ENCODE data around the gene AHDC1. TPM values are rescaled to one million over a fixed set of nuclear protein-coding genes. Genes with fewer than 3 reads are reported as not detected.

The AHDC1 gene
- total and polyA plus RNA-seq, 2 donors (not counting 3 experiments of a cell fraction or from before 2014, with no cell fraction given), result 7.0 to 32.1 TPM

DNA sequence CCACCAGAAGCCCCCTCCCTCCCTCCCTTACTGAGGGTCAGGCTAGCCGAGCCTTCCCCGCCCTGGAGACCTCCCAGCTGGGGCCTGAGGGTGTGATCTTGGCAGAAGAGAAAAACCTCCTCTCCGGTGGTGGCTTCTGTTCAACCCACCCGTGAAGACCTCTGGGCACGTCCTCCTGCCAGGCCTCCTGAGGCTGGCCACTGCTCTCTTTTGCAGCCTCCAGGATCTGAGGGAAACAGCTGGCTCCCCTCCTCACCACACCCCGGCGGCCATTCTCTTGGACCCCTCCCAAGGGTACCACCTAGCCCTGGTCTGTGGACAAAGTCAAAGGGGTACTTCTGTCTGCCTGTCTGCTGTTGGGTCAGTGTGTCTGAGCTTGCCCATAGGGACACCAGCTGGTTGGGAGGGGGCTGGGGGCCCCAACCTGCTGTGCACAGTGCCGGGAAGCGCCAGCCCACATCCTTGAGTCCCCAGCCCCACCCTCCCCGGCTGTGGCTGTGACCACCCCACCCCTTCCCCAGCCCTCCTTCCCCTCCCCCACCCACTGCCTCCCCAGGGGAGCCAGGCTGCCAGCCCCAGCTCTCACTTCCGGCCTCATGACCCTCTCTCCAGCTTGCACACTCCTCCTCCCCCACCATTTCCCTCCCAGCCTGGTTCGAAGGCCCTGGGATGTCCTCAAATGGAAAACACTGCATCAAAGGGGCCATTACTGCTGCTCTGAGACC lies 48.1 kb downstream of the AHDC1 start:
- TF ChIP-seq POLR2A (IDR thresholded peaks at IDR 0.05; ENCODE audit: low read depth, low read length) (no peak), POLR2AphosphoS5 (IDR thresholded peaks at IDR 0.05; ENCODE audit: insufficient read depth, low read depth, low read length) (no peak), FOS (IDR thresholded peaks at IDR 0.05; ENCODE audit: borderline replicate concordance, insufficient read depth, low read length) (no peak), MYC (IDR thresholded peaks at IDR 0.05; ENCODE audit: low read depth, low read length) (no peak), JUN (IDR thresholded peaks at IDR 0.05; ENCODE audit: borderline replicate concordance, insufficient read depth, insufficient read length, low read depth) (no peak), EZH2 (IDR thresholded peaks at IDR 0.05; ENCODE audit: borderline replicate concordance, low read depth, low read length, severe bottlenecking) (no peak), GATA2 (IDR thresholded peaks at IDR 0.05; ENCODE audit: insufficient read depth, insufficient read length, low read depth, low read length) (no peak)
- TF ChIP-seq, protein P1, sequence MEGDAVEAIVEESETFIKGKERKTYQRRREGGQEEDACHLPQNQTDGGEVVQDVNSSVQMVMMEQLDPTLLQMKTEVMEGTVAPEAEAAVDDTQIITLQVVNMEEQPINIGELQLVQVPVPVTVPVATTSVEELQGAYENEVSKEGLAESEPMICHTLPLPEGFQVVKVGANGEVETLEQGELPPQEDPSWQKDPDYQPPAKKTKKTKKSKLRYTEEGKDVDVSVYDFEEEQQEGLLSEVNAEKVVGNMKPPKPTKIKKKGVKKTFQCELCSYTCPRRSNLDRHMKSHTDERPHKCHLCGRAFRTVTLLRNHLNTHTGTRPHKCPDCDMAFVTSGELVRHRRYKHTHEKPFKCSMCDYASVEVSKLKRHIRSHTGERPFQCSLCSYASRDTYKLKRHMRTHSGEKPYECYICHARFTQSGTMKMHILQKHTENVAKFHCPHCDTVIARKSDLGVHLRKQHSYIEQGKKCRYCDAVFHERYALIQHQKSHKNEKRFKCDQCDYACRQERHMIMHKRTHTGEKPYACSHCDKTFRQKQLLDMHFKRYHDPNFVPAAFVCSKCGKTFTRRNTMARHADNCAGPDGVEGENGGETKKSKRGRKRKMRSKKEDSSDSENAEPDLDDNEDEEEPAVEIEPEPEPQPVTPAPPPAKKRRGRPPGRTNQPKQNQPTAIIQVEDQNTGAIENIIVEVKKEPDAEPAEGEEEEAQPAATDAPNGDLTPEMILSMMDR (IDR thresholded peaks at IDR 0.05; ENCODE audit: extremely low read depth in 1 of 2, insufficient read depth in 1 of 2, low read depth in 1 of 2, low read length in 2 of 2), result no peak
- TF ChIP-seq, protein P2, sequence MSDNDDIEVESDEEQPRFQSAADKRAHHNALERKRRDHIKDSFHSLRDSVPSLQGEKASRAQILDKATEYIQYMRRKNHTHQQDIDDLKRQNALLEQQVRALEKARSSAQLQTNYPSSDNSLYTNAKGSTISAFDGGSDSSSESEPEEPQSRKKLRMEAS (IDR thresholded peaks at IDR 0.05; ENCODE audit: insufficient read depth, insufficient read length), result no peak
- BruUV-seq (replicated peaks), result no TSS peak
- intact Hi-C loops (cut with micrococcal nuclease), result loop anchor here (1.0 kb wide), 3 partner anchors 50 to 255 kb away; no protein-coding TSS in a partner anchor
- H3K4me3 ChIP-seq (replicated peaks in 1 of 3; ENCODE audit: insufficient read depth in 1 of 3, low read depth in 1 of 3, low read length in 3 of 3), result no peak overlapping the region
- peaks cover 5 to 33% of the 10 kb centered on the region in 2 experiments for H3K36me3 ChIP-seq (ENCODE audit: control insufficient read depth in 2 of 2, extremely low read depth in 1 of 2, insufficient read depth in 2 of 2, low read length in 2 of 2)
- no peak overlapping the region for H2AFZ ChIP-seq (ENCODE audit: low read depth, low read length)
- no peak overlapping the region for H3K4me2 ChIP-seq (ENCODE audit: insufficient read depth, low read length)
- no peak for DNase-seq (ENCODE audit: low read depth, low spot score)
- H3K79me2 ChIP-seq (ENCODE audit: control insufficient read depth, insufficient read depth, low read length), result no peaks in the 10 kb centered on the region
- no peaks in the 10 kb centered on the region for H3K9me1 ChIP-seq (replicated peaks; ENCODE audit: control insufficient read depth, extremely low read depth, insufficient read depth, low read length)
- H3K27me3 ChIP-seq (ENCODE audit: control insufficient read depth in 2 of 2, insufficient read depth in 2 of 2, low read length in 2 of 2), result no peaks in the 10 kb centered on the region
- H3K27ac ChIP-seq (ENCODE audit: insufficient read depth, low read depth, low read length), result no peak overlapping the region
- CTCF ChIA-PET, result interaction anchor here (0.6 to 11.5 kb wide), 52 partner anchors 8 to 259 kb away, joined by 3 to 455 read pairs (median 6); partner anchors contain the start of genes AHDC1, IFI6 and WASF2
- POLR2A ChIA-PET, result interaction anchor here (1.1 to 2.3 kb wide), 3 partner anchors 19 to 48 kb away, joined by 3 to 15 read pairs (median 4); partner anchors contain the start of gene AHDC1
- FAIRE-seq, result no peak
- dilution Hi-C loops (cut with MboI; ENCODE audit: extremely low pct_ligation_motif_present, low sequenced_read_pairs), result no loop called here
- no peaks in the 10 kb centered on the region for H4K20me1 ChIP-seq (replicated peaks; ENCODE audit: control insufficient read depth, extremely low read depth, insufficient read depth, low read length)
- H3K9me3 ChIP-seq (replicated peaks; ENCODE audit: control insufficient read depth, insufficient read depth, low read length), result no peaks in the 10 kb centered on the region
- H3K9ac ChIP-seq (replicated peaks; ENCODE audit: extremely low read depth, insufficient read depth, low read length), result no peak overlapping the region
- H3K4me1 ChIP-seq (ENCODE audit: control insufficient read depth, extremely low read depth, insufficient read depth, low read length), result peaks cover 10% of the 10 kb centered on the region
